Type B pancreatic cell (in vitro differentiated cells): ENCODE data around the gene SAMD4B. TPM values are rescaled to one million over a fixed set of nuclear protein-coding genes. Genes with fewer than 3 reads are reported as not detected.

Source experiments
- DNase-seq: peaks from one replicate; pipeline ENCODE4 v3.0.0; 2021; ENCODE audit warnings: mixed read lengths; ENCODE audit not compliant: unreplicated experiment; ENCODE audit errors: extremely low spot score
- H3K27ac Mint-ChIP-seq: 2 replicates; pipeline ENCODE4 v1.8.0; 2021; ENCODE audit warnings: mild to moderate bottlenecking, mixed read lengths
- H3K27me3 Mint-ChIP-seq: 2 replicates; pipeline ENCODE4 v1.8.0; 2021; ENCODE audit warnings: mixed read lengths
- H3K36me3 Mint-ChIP-seq: 2 replicates; pipeline ENCODE4 v1.8.0; 2021; ENCODE audit warnings: mixed read lengths
- H3K4me1 Mint-ChIP-seq: one replicate; pipeline ENCODE4 v1.8.0; 2021; ENCODE audit warnings: mixed read lengths; ENCODE audit not compliant: unreplicated experiment
- H3K4me3 Mint-ChIP-seq: 2 replicates; pipeline ENCODE4 v1.8.0; 2021; ENCODE audit warnings: mild to moderate bottlenecking, mixed read lengths
- H3K9me3 Mint-ChIP-seq: 2 replicates; pipeline ENCODE4 v1.8.0; 2021; ENCODE audit warnings: mixed read lengths
- total RNA-seq: library from RNA; stranded (reverse); gene quantifications from 2 replicates; pipeline ENCODE4 v1.2.1, GENCODE V29; 2021; ENCODE audit warnings: low replicate concordance
- TF ChIP-seq, protein P1 (sequence below): fragments of 200-600 bp; sonication (generic); conservative IDR thresholded peaks from 2 replicates; pipeline ENCODE4 v1.5.0; 2021; ENCODE audit warnings: antibody characterized with exemption, mild to moderate bottlenecking

Gene SAMD4B
- total RNA-seq, 1 donor from 2014 or later = 123 TPM

DNA sequence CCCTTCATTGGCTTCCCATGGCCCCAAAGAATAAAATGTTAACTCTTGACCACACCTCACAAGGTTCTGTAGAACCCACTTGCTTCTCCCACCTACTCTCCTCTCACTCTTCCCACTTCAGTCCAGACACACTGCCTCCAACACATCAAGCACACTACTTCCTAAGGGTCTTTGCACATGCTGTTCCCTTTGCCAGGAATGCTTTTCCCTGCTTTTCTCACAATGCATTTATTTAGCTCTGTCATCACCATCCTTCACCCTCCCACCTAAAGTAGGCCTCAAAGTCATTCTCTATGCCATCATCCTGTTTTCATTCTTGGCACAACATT is 38.1 kb upstream of the SAMD4B start:
- H3K4me3 Mint-ChIP-seq = no peak overlapping the region
- DNase-seq = no peak
- TF ChIP-seq, protein P1, sequence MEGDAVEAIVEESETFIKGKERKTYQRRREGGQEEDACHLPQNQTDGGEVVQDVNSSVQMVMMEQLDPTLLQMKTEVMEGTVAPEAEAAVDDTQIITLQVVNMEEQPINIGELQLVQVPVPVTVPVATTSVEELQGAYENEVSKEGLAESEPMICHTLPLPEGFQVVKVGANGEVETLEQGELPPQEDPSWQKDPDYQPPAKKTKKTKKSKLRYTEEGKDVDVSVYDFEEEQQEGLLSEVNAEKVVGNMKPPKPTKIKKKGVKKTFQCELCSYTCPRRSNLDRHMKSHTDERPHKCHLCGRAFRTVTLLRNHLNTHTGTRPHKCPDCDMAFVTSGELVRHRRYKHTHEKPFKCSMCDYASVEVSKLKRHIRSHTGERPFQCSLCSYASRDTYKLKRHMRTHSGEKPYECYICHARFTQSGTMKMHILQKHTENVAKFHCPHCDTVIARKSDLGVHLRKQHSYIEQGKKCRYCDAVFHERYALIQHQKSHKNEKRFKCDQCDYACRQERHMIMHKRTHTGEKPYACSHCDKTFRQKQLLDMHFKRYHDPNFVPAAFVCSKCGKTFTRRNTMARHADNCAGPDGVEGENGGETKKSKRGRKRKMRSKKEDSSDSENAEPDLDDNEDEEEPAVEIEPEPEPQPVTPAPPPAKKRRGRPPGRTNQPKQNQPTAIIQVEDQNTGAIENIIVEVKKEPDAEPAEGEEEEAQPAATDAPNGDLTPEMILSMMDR = no peak
- peaks cover 31% of the 10 kb centered on the region for H3K4me1 Mint-ChIP-seq
- peaks cover 4% of the 10 kb centered on the region for H3K36me3 Mint-ChIP-seq
- no peak overlapping the region for H3K27ac Mint-ChIP-seq
- H3K27me3 Mint-ChIP-seq = peaks cover 52% of the 10 kb centered on the region
- H3K9me3 Mint-ChIP-seq = no peaks in the 10 kb centered on the region

DNA sequence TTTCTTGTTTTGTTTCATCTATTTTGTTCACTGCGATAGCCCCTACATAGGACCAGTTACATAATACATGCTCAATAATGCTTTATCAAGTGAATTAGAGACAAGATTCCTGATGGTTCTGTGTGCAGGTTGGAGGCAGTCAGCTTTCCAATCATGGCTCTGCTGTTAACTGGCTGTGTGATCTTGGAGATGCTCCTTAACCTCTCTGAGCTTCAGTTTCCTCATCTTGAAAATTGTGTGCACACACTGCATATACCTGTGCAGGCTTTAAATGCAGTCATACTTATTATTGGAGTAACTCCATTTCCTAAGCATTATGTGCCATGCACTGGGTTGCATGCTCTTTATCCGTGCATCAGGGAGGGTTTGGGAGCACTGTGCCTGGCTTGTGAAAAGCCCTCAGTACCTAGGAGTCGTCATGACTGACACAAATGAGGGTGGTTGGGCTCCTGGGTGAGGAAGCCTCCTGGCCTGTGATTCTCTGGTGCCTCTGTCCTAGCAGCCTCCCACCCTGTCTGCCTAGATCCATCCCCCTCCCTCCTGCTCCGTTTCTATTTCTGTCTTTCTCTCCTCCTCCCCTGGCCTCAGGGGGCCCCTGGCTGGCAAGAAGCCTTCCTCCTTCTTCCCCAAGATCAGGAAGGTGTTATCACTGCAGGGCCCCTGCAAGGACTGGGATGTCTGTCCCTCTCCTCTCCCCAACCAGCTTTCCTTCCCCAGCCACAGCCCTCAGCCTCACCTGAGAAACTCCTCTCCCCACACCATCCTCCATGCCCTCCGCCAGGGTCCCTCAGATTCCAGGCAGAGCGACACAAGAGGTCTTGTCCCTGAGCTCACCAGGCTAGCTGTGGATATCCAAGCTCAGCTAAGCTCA is 37.3 kb upstream of the SAMD4B start:
- peaks cover 59% of the 10 kb centered on the region for H3K27me3 Mint-ChIP-seq
- peaks cover 4% of the 10 kb centered on the region for H3K36me3 Mint-ChIP-seq
- TF ChIP-seq, protein P1 = no peak
- no peaks in the 10 kb centered on the region for H3K9me3 Mint-ChIP-seq
- peaks cover 31% of the 10 kb centered on the region for H3K4me1 Mint-ChIP-seq
- H3K27ac Mint-ChIP-seq = no peak overlapping the region
- no peak overlapping the region for H3K4me3 Mint-ChIP-seq
- no peak for DNase-seq

DNA sequence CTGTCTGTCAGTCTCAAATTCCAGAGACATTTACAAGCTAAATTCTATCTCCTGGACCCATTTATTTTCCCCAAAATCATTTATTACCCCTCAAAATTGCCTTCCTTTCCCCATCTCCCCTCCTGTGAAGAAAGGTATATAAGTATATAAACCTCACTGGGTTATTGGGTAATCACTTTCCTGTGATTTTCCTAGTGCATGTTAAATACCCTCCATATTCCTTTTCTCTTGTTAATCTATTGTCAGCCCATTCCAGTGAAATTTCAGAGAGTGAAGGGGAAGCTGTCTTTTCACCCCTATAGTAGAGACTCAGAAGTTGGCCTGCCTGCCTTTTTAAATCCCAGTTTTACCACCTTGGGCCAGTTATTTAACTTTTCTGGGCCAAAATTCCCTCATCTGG is 36.1 kb upstream of the SAMD4B start:
- no peak overlapping the region for H3K4me3 Mint-ChIP-seq
- peaks cover 31% of the 10 kb centered on the region for H3K4me1 Mint-ChIP-seq
- no peaks in the 10 kb centered on the region for H3K9me3 Mint-ChIP-seq
- H3K27ac Mint-ChIP-seq = no peak overlapping the region
- DNase-seq = no peak
- peaks cover 14% of the 10 kb centered on the region for H3K36me3 Mint-ChIP-seq
- H3K27me3 Mint-ChIP-seq = peaks cover 59% of the 10 kb centered on the region
- TF ChIP-seq, protein P1 = no peak

DNA sequence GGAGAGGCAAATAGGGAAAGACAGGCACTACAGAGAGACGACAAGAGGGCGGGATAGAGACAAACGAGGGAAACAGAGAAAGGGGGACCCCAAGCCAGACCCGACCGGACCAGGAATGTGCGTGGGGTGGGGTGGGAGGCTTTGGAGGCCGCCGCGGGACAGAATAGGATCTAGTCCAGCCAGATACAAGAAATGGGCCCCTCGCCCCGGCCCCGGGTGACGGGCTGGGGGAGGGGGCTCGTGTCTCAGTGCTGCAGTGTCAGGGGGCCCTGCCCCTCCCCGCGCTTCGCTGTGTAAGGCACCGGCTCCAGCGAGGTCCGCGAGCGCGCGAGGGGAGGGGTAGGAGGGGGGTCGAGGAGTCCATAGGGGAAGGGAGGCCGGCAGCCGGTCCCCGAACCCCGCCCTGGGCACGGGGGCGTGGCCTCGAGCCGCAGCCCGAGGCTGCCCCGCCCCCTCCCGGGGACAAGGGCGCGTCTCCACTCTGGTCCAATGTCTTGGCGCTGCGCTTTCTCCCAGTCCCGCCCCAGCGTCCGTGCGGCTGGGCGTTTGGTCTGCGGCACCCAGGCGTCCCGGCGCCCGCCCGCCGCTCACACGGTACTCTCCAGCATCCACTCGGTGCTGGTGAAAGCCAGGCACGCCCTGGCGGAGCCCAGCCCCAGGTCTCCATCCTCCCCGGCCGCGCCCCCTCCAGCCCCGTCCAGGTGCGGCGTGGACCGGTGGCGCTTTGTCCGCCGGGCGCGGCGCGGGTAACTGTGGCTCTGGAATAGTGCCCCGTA is 35.0 kb upstream of the SAMD4B start:
- no peaks in the 10 kb centered on the region for H3K9me3 Mint-ChIP-seq
- peaks cover 29% of the 10 kb centered on the region for H3K4me1 Mint-ChIP-seq
- peaks cover 57% of the 10 kb centered on the region for H3K27me3 Mint-ChIP-seq
- DNase-seq = no peak
- TF ChIP-seq, protein P1 = no peak
- H3K27ac Mint-ChIP-seq = peak overlapping the region; percentile 7
- peaks cover 19% of the 10 kb centered on the region for H3K36me3 Mint-ChIP-seq
- H3K4me3 Mint-ChIP-seq = peak overlapping the region; percentile 85

DNA sequence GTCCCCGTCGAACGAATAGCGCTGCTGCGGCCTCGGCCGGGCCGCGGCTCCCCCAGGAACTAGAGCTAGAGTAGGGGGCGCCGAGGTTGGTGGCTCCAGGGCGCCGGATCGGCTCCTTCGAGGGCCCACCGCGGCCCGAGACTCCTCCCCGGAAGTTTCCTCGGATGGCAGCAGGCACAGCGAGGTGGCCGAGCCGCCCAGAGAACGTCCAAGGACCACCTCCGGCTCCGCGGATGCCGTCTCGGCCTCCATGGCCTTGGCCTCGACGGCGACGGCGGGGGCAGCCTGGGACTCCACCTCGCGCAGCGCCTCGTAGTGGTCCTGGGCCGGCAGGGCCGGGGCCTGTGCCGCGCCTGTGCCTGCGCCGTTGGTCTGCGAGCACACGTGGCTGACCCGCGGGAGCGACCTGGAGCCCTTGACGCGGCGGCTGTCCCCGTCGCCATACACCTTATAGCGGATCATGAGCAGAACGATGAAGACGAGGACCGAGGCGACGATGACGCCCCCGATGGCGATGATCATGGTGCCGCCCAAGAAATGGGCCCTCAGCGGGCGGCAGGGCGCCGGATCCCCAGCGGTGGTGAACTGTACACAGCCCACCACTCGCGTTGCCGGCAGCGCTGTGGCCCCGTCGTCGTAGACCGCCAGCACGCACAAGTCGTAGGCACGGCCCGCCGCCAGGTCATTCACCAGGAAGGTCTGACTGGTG is 34.2 kb upstream of the SAMD4B start:
- Mint-ChIP-seq H3K27me3 (peaks cover 56% of the 10 kb centered on the region), H3K4me1 (peaks cover 28% of the 10 kb centered on the region), H3K27ac (no peak overlapping the region), H3K36me3 (peaks cover 23% of the 10 kb centered on the region), H3K9me3 (no peaks in the 10 kb centered on the region), H3K4me3 (peak overlapping the region; percentile 79)
- TF ChIP-seq, protein P1 = peak; percentile 41
- no peak for DNase-seq
